PFSK-1 (cell line): ENCODE measurements around the gene GPR22.

Source experiments
- FOXP2 ChIP-seq: optimal IDR thresholded peaks from 2 replicates; pipeline ENCODE3; 2011; ENCODE audit warnings: borderline replicate concordance, control low read depth, inconsistent platforms; ENCODE audit not compliant: insufficient read depth; ENCODE audit errors: extremely low read length, extremely low read depth
- POLR2AphosphoS5 ChIP-seq: IDR thresholded peaks from 2 replicates; pipeline ENCODE4 v1.6.1; 2012; ENCODE audit warnings: low read depth, mild to moderate bottlenecking, control low read depth, low read length, moderate library complexity
- REST ChIP-seq, 2 experiments: IDR thresholded peaks; 2 replicates each; pipeline versions ENCODE4 v1.6.1 to v1.8.0; 2011 to 2012; ENCODE audit warnings: low read depth in 2 of 2, low read length in 2 of 2, control low read depth in 1 of 2, inconsistent platforms in 1 of 2, mild to moderate bottlenecking in 1 of 2, moderate library complexity in 1 of 2; ENCODE audit not compliant: insufficient read depth in 1 of 2
- SIN3A ChIP-seq: IDR thresholded peaks from 2 replicates; pipeline ENCODE4 v1.6.1; 2012; ENCODE audit warnings: mild to moderate bottlenecking, low read length, moderate library complexity, borderline replicate concordance; ENCODE audit not compliant: insufficient read depth
- TAF1 ChIP-seq: IDR thresholded peaks from 2 replicates; pipeline ENCODE4 v1.6.1; 2012; ENCODE audit warnings: low read length, control low read depth, borderline replicate concordance; ENCODE audit not compliant: insufficient read depth

The GPR22 gene

GRCh38 chr7:107505362-107505761 is 35.5 kb downstream of the GPR22 start:
- TF ChIP-seq TAF1 (no peak), SIN3A (no peak), REST (IDR thresholded peaks at IDR 0.05; ENCODE audit: insufficient read depth in 1 of 2, low read depth in 2 of 2, low read length in 2 of 2) (no peak), POLR2AphosphoS5 (no peak), FOXP2 (no peak)

- TF ChIP-seq REST (IDR thresholded peaks at IDR 0.05; ENCODE audit: insufficient read depth in 1 of 2, low read depth in 2 of 2, low read length in 2 of 2) (no peak), POLR2AphosphoS5 (no peak), FOXP2 (no peak), SIN3A (no peak), TAF1 (no peak)
Measured at GRCh38 chr7:107505997-107506673, 36.3 kb downstream of the GPR22 start.

GRCh38 chr7:107506674-107507339 is 37.0 kb downstream of the GPR22 start:
- TF ChIP-seq FOXP2 (no peak), SIN3A (no peak), POLR2AphosphoS5 (no peak), TAF1 (no peak), REST (IDR thresholded peaks at IDR 0.05; ENCODE audit: insufficient read depth in 1 of 2, low read depth in 2 of 2, low read length in 2 of 2) (no peak)
